HG03108 (cell line): Measurements from ENCODE around the gene NME7.
"Not testable (repeated sequence)": the region's sequence is repeated elsewhere in the genome, so short reads cannot be mapped to it uniquely, and the experiment has no call there.

Experiments
- ATAC-seq: cut with Tn5 transposase; IDR thresholded peaks from one replicate; pipeline ENCODE4 v1.9.1; 2021; ENCODE audit warnings: moderate library complexity; ENCODE audit not compliant: unreplicated experiment

NME7 gene, protein sequence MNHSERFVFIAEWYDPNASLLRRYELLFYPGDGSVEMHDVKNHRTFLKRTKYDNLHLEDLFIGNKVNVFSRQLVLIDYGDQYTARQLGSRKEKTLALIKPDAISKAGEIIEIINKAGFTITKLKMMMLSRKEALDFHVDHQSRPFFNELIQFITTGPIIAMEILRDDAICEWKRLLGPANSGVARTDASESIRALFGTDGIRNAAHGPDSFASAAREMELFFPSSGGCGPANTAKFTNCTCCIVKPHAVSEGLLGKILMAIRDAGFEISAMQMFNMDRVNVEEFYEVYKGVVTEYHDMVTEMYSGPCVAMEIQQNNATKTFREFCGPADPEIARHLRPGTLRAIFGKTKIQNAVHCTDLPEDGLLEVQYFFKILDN

DNA sequence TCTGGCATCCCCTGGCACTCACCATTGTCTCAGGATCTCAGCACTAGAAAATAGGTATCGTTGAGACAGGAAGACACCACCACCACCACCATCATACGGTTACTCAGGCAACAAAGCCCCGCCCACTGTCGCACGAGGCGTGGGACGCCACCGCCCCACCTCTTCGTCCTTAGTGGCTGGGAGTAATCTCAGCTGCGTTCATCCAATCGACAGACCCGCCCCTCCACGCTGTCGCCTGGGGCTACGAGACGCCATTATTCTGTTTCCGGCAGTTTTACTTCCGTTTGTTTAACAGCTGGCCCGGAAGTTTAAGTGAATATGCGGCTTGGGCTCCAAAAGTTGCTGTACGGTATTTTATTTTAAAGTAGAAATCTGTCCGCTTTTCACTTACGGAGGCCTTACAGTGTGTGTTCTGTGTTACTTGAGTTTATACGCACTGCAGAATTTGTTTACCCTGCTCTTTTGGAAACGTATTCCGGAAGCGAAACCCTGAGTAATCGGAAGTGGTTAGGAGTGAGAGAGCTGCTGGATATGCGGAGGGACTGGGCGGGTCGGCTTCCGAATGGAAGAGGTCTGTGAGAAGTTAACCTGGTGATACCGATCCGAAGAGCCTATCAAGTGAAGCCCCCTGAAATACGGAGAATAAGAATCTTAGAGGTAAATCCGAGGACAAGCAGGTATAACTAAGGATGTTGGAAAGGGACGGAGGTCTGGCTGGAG is at the start of gene NME7, which contains the start of gene BLZF1:
Gene NME7 (minus strand): TSS at position 112 of the 720 bp plus-strand sequence. CDS start 87 bp downstream, at position 25.
Gene BLZF1 (plus strand): TSS at position 510 of the 720 bp plus-strand sequence. CDS start 1,328 bp downstream, outside the sequence.
- peak; percentile 96 for ATAC-seq

- ATAC-seq = no peak
Measured at GRCh38 chr1:169414952-169415351, 47.4 kb upstream of the NME7 start.

DNA sequence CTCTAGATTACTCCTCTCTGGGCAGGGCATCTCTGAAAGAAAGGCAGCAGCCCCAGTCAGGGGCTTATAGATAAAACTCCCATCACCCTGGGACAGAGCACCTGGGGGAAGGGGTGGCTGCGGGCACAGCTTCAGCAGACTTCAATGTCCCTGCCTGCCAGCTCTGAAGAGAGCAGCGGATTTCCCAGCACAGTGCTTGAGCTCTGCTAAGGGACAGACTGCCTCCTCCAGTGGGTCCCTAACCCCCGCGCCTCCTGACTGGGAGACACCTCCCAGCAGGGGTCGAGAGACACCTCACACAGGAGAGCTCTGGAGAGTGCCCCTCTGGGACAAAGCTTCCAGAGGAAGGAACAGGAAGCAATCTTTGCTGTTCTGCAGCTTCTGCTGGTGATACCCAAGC is 40.7 kb upstream of the NME7 start:
- not testable (repeated sequence) for ATAC-seq

DNA sequence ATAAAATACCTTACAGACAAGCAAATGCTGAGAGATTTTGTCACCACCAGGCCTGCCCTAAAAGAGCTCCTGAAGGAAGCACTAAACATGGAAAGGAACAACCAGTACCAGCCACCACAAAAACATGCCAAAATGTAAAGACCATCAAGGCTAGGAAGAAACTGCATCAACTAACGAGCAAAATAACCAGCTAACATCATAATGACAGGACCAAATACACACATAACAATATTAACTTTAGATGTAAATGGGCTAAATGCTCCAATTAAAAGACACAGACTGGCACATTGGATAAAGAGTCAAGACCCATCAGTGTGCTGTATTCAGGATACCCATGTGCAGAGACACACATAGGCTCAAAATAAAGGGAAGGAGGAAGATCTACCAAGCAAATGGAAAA is 35.0 kb upstream of the NME7 start:
- not testable (repeated sequence) for ATAC-seq

GRCh38 chr1:169395955-169396354 is 28.4 kb upstream of the NME7 start:
- no peak for ATAC-seq

DNA sequence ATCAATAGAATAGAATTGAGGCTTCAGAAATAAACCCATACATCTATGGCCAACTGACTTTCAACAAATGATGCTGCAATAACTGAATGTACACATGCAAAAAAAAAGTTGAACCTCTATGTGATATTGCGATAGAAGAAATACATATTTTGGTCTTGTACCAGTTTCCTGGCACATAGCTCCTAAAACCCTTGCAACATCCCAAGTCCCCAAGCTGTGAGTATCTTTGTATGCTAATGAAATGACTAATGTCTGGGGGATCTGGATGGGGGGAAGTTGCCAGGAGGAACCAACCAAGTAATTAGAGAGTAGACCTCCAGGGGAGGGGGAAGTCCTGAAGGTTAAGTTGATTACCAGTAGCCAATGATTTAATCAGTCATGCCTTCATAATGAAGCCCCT is 24.8 kb upstream of the NME7 start:
- ATAC-seq = no peak

- ATAC-seq = peak; percentile 72
Measured at GRCh38 chr1:169390303-169390702, 22.7 kb upstream of the NME7 start.

GRCh38 chr1:169387399-169387798 is 19.8 kb upstream of the NME7 start:
- ATAC-seq = no peak

DNA sequence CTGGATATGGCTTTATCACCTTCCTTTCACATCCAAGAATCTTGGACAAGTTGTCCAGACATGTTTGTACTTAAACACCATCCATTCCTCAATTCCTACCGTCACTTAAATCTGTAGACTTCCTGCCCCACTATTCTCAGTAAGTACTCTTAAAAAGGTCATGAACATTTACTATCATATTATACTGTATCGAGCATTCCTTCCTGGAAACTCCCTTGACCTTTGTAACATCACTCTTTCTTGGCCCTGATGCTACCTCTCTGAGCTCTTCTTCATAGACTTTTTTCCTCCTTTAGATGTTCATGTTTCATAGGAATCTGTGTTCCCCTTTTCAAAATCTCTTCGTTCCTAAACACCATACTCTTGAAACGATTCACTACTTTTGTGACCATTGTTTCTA is 15.9 kb upstream of the NME7 start:
- no peak for ATAC-seq

GRCh38 chr1:169381162-169381561 is 13.6 kb upstream of the NME7 start:
- no peak for ATAC-seq

GRCh38 chr1:169371404-169371803 is 3.8 kb upstream of the NME7 start:
- ATAC-seq = no peak

GRCh38 chr1:169368406-169368769 is 791 bp upstream of the NME7 start:
- ATAC-seq = no peak

DNA sequence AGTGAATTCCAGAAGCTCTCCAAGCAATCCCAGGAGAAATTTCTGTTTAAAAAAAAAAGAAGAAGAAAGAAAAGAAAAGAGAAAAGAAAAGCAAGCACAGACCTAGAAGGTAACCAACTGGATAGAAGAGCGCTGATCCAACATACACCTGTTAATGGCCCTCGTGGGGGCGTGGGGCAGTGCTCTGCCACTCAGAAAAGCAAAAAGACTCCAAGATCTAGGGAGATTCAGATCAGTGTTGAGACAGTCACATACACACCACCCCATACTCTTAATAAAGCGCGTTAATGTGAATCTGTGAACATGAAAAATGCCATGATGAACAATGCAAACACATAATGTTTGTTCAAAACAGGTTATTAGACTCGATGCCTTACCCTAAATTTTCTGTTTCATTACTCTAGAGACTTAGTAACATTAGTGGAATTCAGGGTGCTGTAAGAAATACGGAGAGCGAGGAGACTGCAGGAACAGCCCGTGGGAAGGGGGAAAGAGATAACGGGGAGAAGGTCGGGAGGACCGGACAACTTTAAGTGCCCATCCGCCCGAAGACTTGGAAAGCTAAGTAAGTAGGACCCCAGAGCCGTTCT is 406 bp downstream of the NME7 start:
- ATAC-seq = no peak

- ATAC-seq = no peak
Measured at GRCh38 chr1:169364948-169365347, 2.6 kb downstream of the NME7 start.

DNA sequence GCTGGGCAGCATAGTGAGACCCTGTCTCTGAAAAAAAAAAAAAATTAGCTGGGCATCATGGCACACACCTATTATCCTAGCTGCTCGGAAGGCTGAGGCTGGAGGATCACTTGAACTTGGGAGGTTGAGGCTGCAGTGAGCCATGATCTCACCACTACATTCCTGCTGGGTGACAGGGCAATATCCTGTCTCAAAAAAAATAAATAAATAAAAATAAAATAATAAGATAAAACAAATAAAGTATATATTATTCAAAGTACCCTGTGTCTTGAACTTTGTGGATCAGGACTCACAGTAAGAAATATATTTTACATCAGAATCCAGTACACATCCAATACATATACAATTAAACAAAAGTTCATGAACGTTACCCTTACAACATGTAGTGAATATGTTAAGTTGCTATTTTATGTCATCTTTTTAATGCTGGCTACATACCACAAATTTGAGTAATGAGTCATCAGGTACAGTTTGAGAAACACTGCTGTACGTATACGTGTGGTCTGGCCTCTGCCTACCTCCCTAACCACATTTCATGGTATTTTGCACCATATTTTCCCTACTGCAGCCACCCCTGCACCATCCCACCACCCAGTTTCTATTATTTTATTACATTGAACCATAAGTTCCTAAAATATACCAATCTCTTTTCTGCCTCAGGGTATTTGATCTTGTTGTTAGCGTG is 4.4 kb downstream of the NME7 start:
- peak; percentile 23 for ATAC-seq

DNA sequence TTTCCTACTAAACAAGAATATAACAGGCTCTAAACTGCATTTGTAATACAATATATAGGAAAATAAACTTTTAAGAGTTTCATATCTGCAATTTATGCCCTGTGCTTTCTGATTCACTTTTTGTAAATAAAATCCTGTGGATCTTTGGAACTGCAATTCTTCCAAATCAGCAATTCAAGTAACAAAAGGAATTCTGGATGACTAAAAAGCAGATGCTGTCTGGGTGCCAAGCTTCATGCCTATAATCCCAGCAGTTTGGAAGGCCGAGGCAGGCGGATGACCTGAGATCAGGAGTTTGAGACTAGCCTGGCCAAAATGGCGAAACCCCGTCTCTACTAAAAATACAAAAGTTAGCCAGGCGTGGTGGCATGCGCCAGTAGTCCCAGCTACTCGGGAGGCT is 6.3 kb downstream of the NME7 start:
- ATAC-seq = no peak

DNA sequence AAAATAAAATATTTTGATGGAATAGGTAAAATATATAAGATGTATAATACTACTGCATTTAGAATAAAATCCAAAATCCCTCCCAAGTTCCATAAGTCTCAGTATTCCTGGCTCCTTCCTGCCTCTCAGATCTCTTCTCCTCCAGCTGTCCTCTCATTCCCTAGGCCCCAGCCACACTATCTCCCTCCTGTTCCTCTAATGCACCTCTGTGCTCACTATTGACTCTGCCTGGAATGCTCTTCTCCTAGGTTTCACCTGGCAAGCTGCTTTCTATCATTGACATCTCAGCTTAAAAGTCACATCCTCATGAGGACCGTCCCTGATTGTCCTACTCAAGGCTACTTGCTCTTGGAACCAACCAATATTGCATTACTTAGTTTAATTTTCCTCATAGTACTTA is 7.2 kb downstream of the NME7 start:
- no peak for ATAC-seq

GRCh38 chr1:169348383-169349036 is 19.1 kb downstream of the NME7 start:
- ATAC-seq = no peak

DNA sequence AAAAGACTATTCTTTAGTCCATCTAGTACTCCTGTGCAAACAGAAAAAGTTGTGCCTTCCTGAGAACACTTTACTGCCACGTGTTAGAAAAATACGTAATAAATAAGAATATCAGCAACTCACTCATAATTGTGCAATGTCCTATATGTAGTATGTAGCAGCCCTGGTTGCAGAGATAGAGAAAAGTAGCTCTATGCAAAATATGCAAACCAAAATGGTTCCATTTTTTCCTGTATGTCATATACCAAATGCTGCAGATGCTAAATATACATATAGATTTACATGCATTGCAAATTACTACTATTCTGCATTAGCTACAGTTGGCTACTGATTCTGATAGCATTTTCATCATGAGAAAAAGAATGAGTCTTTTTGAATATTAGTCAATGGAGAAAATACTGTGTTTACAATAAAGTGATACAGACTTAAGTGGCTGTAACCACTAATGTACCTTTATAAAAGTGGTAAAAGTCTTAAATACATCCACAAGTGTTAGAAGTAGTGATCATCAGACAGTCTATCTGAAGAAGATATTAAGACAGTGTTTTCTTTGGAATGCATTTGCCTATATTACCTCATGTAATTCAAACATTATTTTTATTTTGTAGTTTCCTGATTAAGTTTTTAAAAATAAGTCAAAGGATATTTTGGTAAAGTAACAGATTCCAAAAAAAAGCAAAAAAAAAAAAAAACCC is 19.8 kb downstream of the NME7 start:
- ATAC-seq = no peak

- no peak for ATAC-seq
Measured at GRCh38 chr1:169346036-169346589, 21.5 kb downstream of the NME7 start.
